ENCODE measurements around the gene SEPSECS. TPM values are rescaled to one million over a fixed set of nuclear protein-coding genes. Genes with fewer than 3 reads are reported as not detected.

The SEPSECS gene
- polyA plus RNA-seq, 1 donor (not counting 4 experiments of a cell fraction or from before 2014, with no cell fraction given): 6.6 TPM

DNA sequence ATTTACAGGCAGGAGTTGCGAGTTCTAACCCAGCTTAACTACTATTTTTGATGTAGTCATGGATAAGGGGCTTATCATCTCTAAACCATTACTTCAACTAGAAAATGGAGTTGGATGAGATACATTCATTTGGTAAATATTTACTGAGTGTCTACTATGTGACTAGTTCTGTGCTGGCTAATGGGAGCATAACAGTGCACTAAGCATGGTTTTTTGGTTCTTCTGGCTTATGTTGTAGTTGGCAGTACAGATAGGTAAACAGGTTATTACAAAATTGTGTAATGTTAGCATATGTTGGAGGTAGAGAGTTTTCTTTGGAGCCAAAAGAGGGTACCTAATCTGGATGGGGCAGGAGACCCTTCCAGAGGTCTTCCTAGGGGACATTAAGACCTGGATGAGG is 47.7 kb upstream of the SEPSECS start:
- dilution Hi-C loops (cut with MboI; ENCODE audit: extremely low pct_ligation_motif_present, low sequenced_read_pairs): no loop called here
- Histone ChIP-seq H3K27ac (ENCODE audit: control insufficient read depth, insufficient read depth, low read length) (no peak overlapping the region), H4K20me1 (ENCODE audit: control insufficient read depth, extremely low read depth, insufficient read depth, low read length) (no peaks in the 10 kb centered on the region), H3K27me3 (ENCODE audit: control insufficient read depth, extremely low read depth, insufficient read depth, low read length) (peaks cover 4% of the 10 kb centered on the region), H3K9ac (ENCODE audit: control insufficient read depth, extremely low read depth, insufficient read depth, low read length) (no peak overlapping the region), H3K4me1 (ENCODE audit: control insufficient read depth, extremely low read depth, insufficient read depth, low read length) (no peaks in the 10 kb centered on the region), H2AFZ (ENCODE audit: control insufficient read depth, low read length) (no peak overlapping the region), H3K79me2 (ENCODE audit: control insufficient read depth, insufficient read depth, low read length) (no peaks in the 10 kb centered on the region), H3K9me3 (ENCODE audit: control insufficient read depth, low read depth, low read length) (no peaks in the 10 kb centered on the region), H3K4me2 (ENCODE audit: control insufficient read depth, extremely low read depth, insufficient read depth, low read depth, low read length) (no peak overlapping the region), H3K9me1 (ENCODE audit: control insufficient read depth, extremely low read depth, insufficient read depth, low read length) (no peaks in the 10 kb centered on the region), H3K36me3 (ENCODE audit: control insufficient read depth in 2 of 2, extremely low read depth in 1 of 2, insufficient read depth in 2 of 2, low read length in 2 of 2) (no peaks in the 10 kb centered on the region), H3K4me3 (ENCODE audit: control insufficient read depth in 2 of 3, extremely low read depth in 1 of 3, insufficient read depth in 2 of 3, low read depth in 1 of 3, low read length in 3 of 3) (no peak overlapping the region)
- DNase-seq (ENCODE audit: low read depth, low spot score) (no peak), FAIRE-seq (no peak)
- TF ChIP-seq EZH2 (IDR thresholded peaks at IDR 0.05; ENCODE audit: low read length): no peak
- TF ChIP-seq, protein P1, sequence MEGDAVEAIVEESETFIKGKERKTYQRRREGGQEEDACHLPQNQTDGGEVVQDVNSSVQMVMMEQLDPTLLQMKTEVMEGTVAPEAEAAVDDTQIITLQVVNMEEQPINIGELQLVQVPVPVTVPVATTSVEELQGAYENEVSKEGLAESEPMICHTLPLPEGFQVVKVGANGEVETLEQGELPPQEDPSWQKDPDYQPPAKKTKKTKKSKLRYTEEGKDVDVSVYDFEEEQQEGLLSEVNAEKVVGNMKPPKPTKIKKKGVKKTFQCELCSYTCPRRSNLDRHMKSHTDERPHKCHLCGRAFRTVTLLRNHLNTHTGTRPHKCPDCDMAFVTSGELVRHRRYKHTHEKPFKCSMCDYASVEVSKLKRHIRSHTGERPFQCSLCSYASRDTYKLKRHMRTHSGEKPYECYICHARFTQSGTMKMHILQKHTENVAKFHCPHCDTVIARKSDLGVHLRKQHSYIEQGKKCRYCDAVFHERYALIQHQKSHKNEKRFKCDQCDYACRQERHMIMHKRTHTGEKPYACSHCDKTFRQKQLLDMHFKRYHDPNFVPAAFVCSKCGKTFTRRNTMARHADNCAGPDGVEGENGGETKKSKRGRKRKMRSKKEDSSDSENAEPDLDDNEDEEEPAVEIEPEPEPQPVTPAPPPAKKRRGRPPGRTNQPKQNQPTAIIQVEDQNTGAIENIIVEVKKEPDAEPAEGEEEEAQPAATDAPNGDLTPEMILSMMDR (optimal IDR thresholded peaks at IDR 0.05 in 1 of 3, IDR thresholded peaks at IDR 0.05 in 1 of 3, conservative IDR thresholded peaks at IDR 0.05 in 1 of 3; ENCODE audit: extremely low read depth in 1 of 3, insufficient read depth in 2 of 3, low read length in 3 of 3): no peak

GRCh38 chr4:25198713-25199112 is 38.5 kb upstream of the SEPSECS start:
- H3K9ac ChIP-seq (ENCODE audit: control insufficient read depth, extremely low read depth, insufficient read depth, low read length): no peak overlapping the region
- H3K36me3 ChIP-seq (ENCODE audit: control insufficient read depth in 2 of 2, extremely low read depth in 1 of 2, insufficient read depth in 2 of 2, low read length in 2 of 2): no peaks in the 10 kb centered on the region
- no peaks in the 10 kb centered on the region for H3K9me1 ChIP-seq (ENCODE audit: control insufficient read depth, extremely low read depth, insufficient read depth, low read length)
- no peak for TF ChIP-seq EZH2 (IDR thresholded peaks at IDR 0.05; ENCODE audit: low read length)
- no peaks in the 10 kb centered on the region for H3K9me3 ChIP-seq (ENCODE audit: control insufficient read depth, low read depth, low read length)
- dilution Hi-C loops (cut with MboI; ENCODE audit: extremely low pct_ligation_motif_present, low sequenced_read_pairs): no loop called here
- no peak for FAIRE-seq
- no peak overlapping the region for H3K4me2 ChIP-seq (ENCODE audit: control insufficient read depth, extremely low read depth, insufficient read depth, low read depth, low read length)
- H4K20me1 ChIP-seq (ENCODE audit: control insufficient read depth, extremely low read depth, insufficient read depth, low read length): no peaks in the 10 kb centered on the region
- H3K27me3 ChIP-seq (ENCODE audit: control insufficient read depth, extremely low read depth, insufficient read depth, low read length): no peaks in the 10 kb centered on the region
- no peak overlapping the region for H2AFZ ChIP-seq (ENCODE audit: control insufficient read depth, low read length)
- no peaks in the 10 kb centered on the region for H3K4me1 ChIP-seq (ENCODE audit: control insufficient read depth, extremely low read depth, insufficient read depth, low read length)
- H3K4me3 ChIP-seq (ENCODE audit: control insufficient read depth in 2 of 3, extremely low read depth in 1 of 3, insufficient read depth in 2 of 3, low read depth in 1 of 3, low read length in 3 of 3): no peak overlapping the region
- no peak for DNase-seq (ENCODE audit: low read depth, low spot score)
- no peaks in the 10 kb centered on the region for H3K79me2 ChIP-seq (ENCODE audit: control insufficient read depth, insufficient read depth, low read length)
- H3K27ac ChIP-seq (ENCODE audit: control insufficient read depth, insufficient read depth, low read length): no peak overlapping the region

DNA sequence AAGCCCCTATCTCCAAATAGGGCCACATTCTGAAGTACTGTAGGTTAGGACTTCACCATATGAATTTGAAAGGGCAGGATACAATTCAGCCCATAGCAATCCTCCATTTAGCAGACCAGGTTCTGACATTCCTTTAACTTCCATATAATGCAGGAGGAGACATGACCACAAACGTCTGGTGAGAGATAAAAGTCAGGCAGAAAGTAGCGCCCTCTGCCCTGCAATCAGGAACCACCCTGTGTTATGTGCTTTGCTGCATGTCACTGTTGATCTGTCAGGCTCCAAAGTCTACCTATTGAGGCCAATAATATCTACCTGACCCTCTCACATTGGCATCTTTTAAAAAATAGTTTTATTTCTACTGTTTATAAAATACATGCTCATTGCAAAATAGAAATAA is 30.2 kb upstream of the SEPSECS start:
- DNase-seq (ENCODE audit: low read depth, low spot score) (no peak), FAIRE-seq (no peak)
- Histone ChIP-seq H3K9ac (ENCODE audit: control insufficient read depth, extremely low read depth, insufficient read depth, low read length) (no peak overlapping the region), H3K4me1 (ENCODE audit: control insufficient read depth, extremely low read depth, insufficient read depth, low read length) (no peaks in the 10 kb centered on the region), H3K9me3 (ENCODE audit: control insufficient read depth, low read depth, low read length) (no peaks in the 10 kb centered on the region), H3K36me3 (ENCODE audit: control insufficient read depth in 2 of 2, extremely low read depth in 1 of 2, insufficient read depth in 2 of 2, low read length in 2 of 2) (no peaks in the 10 kb centered on the region), H3K4me3 (ENCODE audit: control insufficient read depth in 2 of 3, extremely low read depth in 1 of 3, insufficient read depth in 2 of 3, low read depth in 1 of 3, low read length in 3 of 3) (no peak overlapping the region), H3K79me2 (ENCODE audit: control insufficient read depth, insufficient read depth, low read length) (no peaks in the 10 kb centered on the region), H3K27ac (ENCODE audit: control insufficient read depth, insufficient read depth, low read length) (no peak overlapping the region), H2AFZ (ENCODE audit: control insufficient read depth, low read length) (no peak overlapping the region), H4K20me1 (ENCODE audit: control insufficient read depth, extremely low read depth, insufficient read depth, low read length) (no peaks in the 10 kb centered on the region), H3K9me1 (ENCODE audit: control insufficient read depth, extremely low read depth, insufficient read depth, low read length) (no peaks in the 10 kb centered on the region), H3K4me2 (ENCODE audit: control insufficient read depth, extremely low read depth, insufficient read depth, low read depth, low read length) (no peak overlapping the region), H3K27me3 (ENCODE audit: control insufficient read depth, extremely low read depth, insufficient read depth, low read length) (no peaks in the 10 kb centered on the region)
- TF ChIP-seq, protein P1 (optimal IDR thresholded peaks at IDR 0.05 in 1 of 3, IDR thresholded peaks at IDR 0.05 in 1 of 3, conservative IDR thresholded peaks at IDR 0.05 in 1 of 3; ENCODE audit: extremely low read depth in 1 of 3, insufficient read depth in 2 of 3, low read length in 3 of 3): peak in 1 of 3 experiments; percentile 28
- no peak for TF ChIP-seq EZH2 (IDR thresholded peaks at IDR 0.05; ENCODE audit: low read length)
- dilution Hi-C loops (cut with MboI; ENCODE audit: extremely low pct_ligation_motif_present, low sequenced_read_pairs): no loop called here

Measured in keratinocyte (primary cell).